HCT116 (cell line): ENCODE results near the gene KCNIP4. TPM values are rescaled to one million over a fixed set of nuclear protein-coding genes. Genes with fewer than 3 reads are reported as not detected.
"Not testable (repeated sequence)": the region's sequence is repeated elsewhere in the genome, so short reads cannot be mapped to it uniquely, and the experiment has no call there.

ENCODE experiments used
- ATAC-seq: fragments of 200-7000 bp; cut with Tn5 transposase; 2 replicates; pipeline ENCODE4 v1.9.1; 2020; ENCODE audit warnings: mild to moderate bottlenecking, moderate library complexity
- BruUV-seq: library from RNA; stranded (reverse); fragments of 400-500 nt; replicated peaks from 2 replicates; lab custom pipeline; 2021; lab: Mats Ljungman, UMichigan
- CTCF ChIA-PET: fragments of 300-600 bp; sonication (Branson Sonifier 250); formaldehyde crosslinking; loops from one replicate; lab custom pipeline; 2021; ENCODE audit warnings: antibody characterized with exemption; lab: Charles Lee
- POLR2A ChIA-PET: fragments of 300-600, 350-600 bp; sonication (Branson Sonifier 250); formaldehyde crosslinking; loops from one replicate; lab custom pipeline; 2021; ENCODE audit warnings: antibody characterized with exemption; lab: Charles Lee
- RAD21 ChIA-PET, 2 experiments: fragments of 300-600 bp; sonication (Branson Sonifier 250); formaldehyde crosslinking; loops; one replicate each; lab custom pipeline; 2023; ENCODE audit warnings: low total read pairs in 2 of 2; ENCODE audit not compliant: uncharacterized antibody in 2 of 2, unreplicated experiment in 2 of 2, low non-redundant PET in 1 of 2; lab: Charles Lee
- DNase-seq: peaks from one replicate; pipeline ENCODE4 v3.0.0-alpha.2; 2010; ENCODE audit warnings: low read depth, low spot score
- H2AFZ ChIP-seq: fragments of 200-600 bp; shearing (Covaris generic), sonication (generic); 2 replicates; pipeline ENCODE4 v1.6.1; 2017; ENCODE audit warnings: low read depth, mixed run types, mixed read lengths, antibody characterized with exemption, low read length; ENCODE audit not compliant: poor library complexity, severe bottlenecking
- H3K27ac ChIP-seq: 2 replicates; pipeline ENCODE4 v1.5.1; 2012; ENCODE audit warnings: low read depth, low read length
- H3K27me3 ChIP-seq: fragments of 200-600 bp; sonication (generic); 2 replicates; pipeline ENCODE4 v1.6.1; 2016; ENCODE audit warnings: mixed run types, low read length, mixed read lengths; ENCODE audit not compliant: insufficient read depth
- H3K36me3 ChIP-seq, 2 experiments: fragments of 200-500 bp in 1 of 2; fragments of 200-600 bp in 1 of 2; sonication (Bioruptor generic) in 1 of 2; sonication (generic) in 1 of 2; 2 replicates each; pipeline versions ENCODE4 v1.5.1 to v1.6.1; 2014 to 2016; ENCODE audit warnings: low read length in 2 of 2, inconsistent platforms in 1 of 2, mixed read lengths in 1 of 2, mixed run types in 1 of 2; ENCODE audit not compliant: insufficient read depth in 2 of 2, control insufficient read depth in 1 of 2
- H3K4me1 ChIP-seq, 2 experiments: fragments of 200-600 bp in 1 of 2; sonication (generic) in 1 of 2; 2 replicates each; pipeline versions ENCODE4 v1.5.1 to v1.6.1; 2012 to 2017; ENCODE audit warnings: low read length in 2 of 2, inconsistent platforms in 1 of 2, mild to moderate bottlenecking in 1 of 2, mixed read lengths in 1 of 2, mixed run types in 1 of 2, moderate library complexity in 1 of 2; ENCODE audit not compliant: insufficient read depth in 2 of 2, control insufficient read depth in 1 of 2
- H3K4me2 ChIP-seq: fragments of 200-600 bp; sonication (generic); 2 replicates; pipeline ENCODE4 v1.6.1; 2017; ENCODE audit warnings: mixed run types, low read length, mixed read lengths
- H3K4me3 ChIP-seq, 2 experiments: fragments of 200-600 bp in 1 of 2; sonication (generic) in 1 of 2; replicated peaks in 1 of 2; 2 replicates each; pipeline ENCODE4 v1.5.1; 2011 to 2016; ENCODE audit warnings: low read length in 2 of 2, control low read depth in 1 of 2, low read depth in 1 of 2, mild to moderate bottlenecking in 1 of 2, mixed read lengths in 1 of 2, mixed run types in 1 of 2
- H3K79me2 ChIP-seq: fragments of 200-600 bp; sonication (generic); 2 replicates; pipeline ENCODE4 v1.6.1; 2017; ENCODE audit warnings: mild to moderate bottlenecking, mixed run types, low read length, moderate library complexity, mixed read lengths; ENCODE audit not compliant: insufficient read depth
- H3K9ac ChIP-seq: fragments of 200-600 bp; sonication (generic); 2 replicates; pipeline ENCODE4 v1.6.1; 2016; ENCODE audit warnings: low read length, mixed read lengths
- H3K9me2 ChIP-seq: fragments of 200-600 bp; sonication (generic), shearing (Covaris generic); 2 replicates; pipeline ENCODE4 v1.6.1; 2017; ENCODE audit warnings: mixed run types, mild to moderate bottlenecking, moderate library complexity; ENCODE audit not compliant: insufficient read depth
- H3K9me3 ChIP-seq, 2 experiments: fragments of 200-500 bp in 1 of 2; fragments of 200-600 bp in 1 of 2; sonication (Bioruptor generic) in 1 of 2; sonication (generic) in 1 of 2; 2 replicates each; pipeline ENCODE4 v1.6.1; 2014 to 2017; ENCODE audit warnings: low read length in 2 of 2, mixed read lengths in 2 of 2, inconsistent platforms in 1 of 2, low read depth in 1 of 2, mild to moderate bottlenecking in 1 of 2, mixed run types in 1 of 2, moderate library complexity in 1 of 2; ENCODE audit not compliant: control insufficient read depth in 1 of 2, insufficient read depth in 1 of 2
- H4K20me1 ChIP-seq: fragments of 200-600 bp; sonication (generic), shearing (Covaris generic); 2 replicates; pipeline ENCODE4 v1.6.1; 2017; ENCODE audit warnings: mixed run types, mild to moderate bottlenecking, moderate library complexity; ENCODE audit not compliant: insufficient read depth
- CEBPB ChIP-seq: IDR thresholded peaks from 2 replicates; pipeline ENCODE4 v1.6.1; 2012; ENCODE audit warnings: low read depth
- EGR1 ChIP-seq: IDR thresholded peaks from 2 replicates; pipeline ENCODE4 v1.6.1; 2012; ENCODE audit warnings: low read depth
- FOSL1 ChIP-seq: IDR thresholded peaks from 2 replicates; pipeline ENCODE4 v1.6.1; 2012; ENCODE audit warnings: low read depth
- POLR2AphosphoS5 ChIP-seq: IDR thresholded peaks from 2 replicates; pipeline ENCODE4 v1.6.1; 2011; ENCODE audit warnings: mild to moderate bottlenecking, low read depth, low read length, moderate library complexity
- RAD21 ChIP-seq: IDR thresholded peaks from 2 replicates; pipeline ENCODE4 v1.6.1; 2012; ENCODE audit warnings: low read depth, mild to moderate bottlenecking
- SIN3A ChIP-seq: IDR thresholded peaks from 2 replicates; pipeline ENCODE4 v1.6.1; 2012; ENCODE audit warnings: low read depth
- SRF ChIP-seq: IDR thresholded peaks from 2 replicates; pipeline ENCODE4 v1.6.1; 2012; ENCODE audit warnings: low read depth
- TCF7L2 ChIP-seq: IDR thresholded peaks from 2 replicates; pipeline ENCODE4 v1.7.0; 2011; ENCODE audit warnings: borderline replicate concordance, inconsistent platforms; ENCODE audit not compliant: insufficient read depth, insufficient read length; ENCODE audit errors: extremely low read depth
- YY1 ChIP-seq: IDR thresholded peaks from 2 replicates; pipeline ENCODE4 v1.6.1; 2011; ENCODE audit warnings: low read length, low read depth, moderate library complexity, mild to moderate bottlenecking; ENCODE audit not compliant: insufficient replicate concordance; ENCODE audit errors: extremely low read depth
- ZFX ChIP-seq: fragments of 450-650 bp; IDR thresholded peaks from 2 replicates; pipeline ENCODE4 v1.6.1; 2017
- intact Hi-C: fragments of 100-400 bp; cut with micrococcal nuclease; formaldehyde crosslinking; loops from 2 replicates; pipeline ENCODE4 v1.10.0; 2022
- total RNA-seq: library from RNA; stranded (reverse); gene quantifications from one replicate; pipeline ENCODE4 v1.2.1, GENCODE V29; 2021; ENCODE audit not compliant: unreplicated experiment
- TF ChIP-seq, protein P1 (sequence below): IDR thresholded peaks from 2 replicates; pipeline ENCODE4 v1.6.1; 2012
- TF ChIP-seq, protein P2 (sequence below), 3 experiments: fragments of 200-600 bp in 1 of 3; sonication (generic) in 1 of 3; IDR thresholded peaks in 2 of 3; conservative IDR thresholded peaks in 1 of 3; 2 replicates each; pipeline ENCODE4 v1.5.1; 2012 to 2017; ENCODE audit warnings: low read depth in 2 of 3, low read length in 2 of 3, antibody characterized with exemption in 1 of 3, borderline replicate concordance in 1 of 3, control low read depth in 1 of 3, mild to moderate bottlenecking in 1 of 3, mixed read lengths in 1 of 3, mixed run types in 1 of 3, moderate library complexity in 1 of 3; ENCODE audit not compliant: insufficient read depth in 1 of 3
- TF ChIP-seq, protein P3 (sequence below): IDR thresholded peaks from 2 replicates; pipeline ENCODE4 v1.6.1; 2012

Gene KCNIP4
- total RNA-seq, 1 experiment from 2014 or later: not detected

DNA sequence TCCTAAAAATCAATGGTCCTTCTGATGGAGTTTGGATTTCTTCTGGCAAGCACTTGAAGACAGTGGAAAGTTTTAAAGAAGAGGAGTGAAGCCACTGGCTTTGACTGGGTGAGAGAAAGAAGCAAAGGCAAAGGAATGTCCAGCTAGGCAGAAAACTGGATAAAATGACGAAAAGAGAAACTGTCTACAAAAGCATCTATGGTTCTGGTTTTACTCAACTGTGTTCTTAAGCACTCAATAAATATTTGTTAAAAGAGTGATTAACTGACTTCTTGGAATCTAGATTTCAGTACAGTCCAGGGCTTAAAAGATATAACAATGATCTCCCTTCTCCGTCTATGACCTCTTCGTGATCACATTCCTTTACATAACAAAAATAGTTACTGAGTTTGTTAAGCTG is 1195.9 kb downstream of the KCNIP4 start:
- Histone ChIP-seq H3K36me3 (no peaks in the 10 kb centered on the region), H3K9ac (no peak overlapping the region), H3K4me3 (no peak overlapping the region), H3K27me3 (no peaks in the 10 kb centered on the region), H3K4me1 (no peaks in the 10 kb centered on the region), H3K9me2 (no peaks in the 10 kb centered on the region), H3K79me2 (no peaks in the 10 kb centered on the region), H3K27ac (no peak overlapping the region), H3K4me2 (no peak overlapping the region), H3K9me3 (no peaks in the 10 kb centered on the region), H2AFZ (no peak overlapping the region), H4K20me1 (no peaks in the 10 kb centered on the region)
- ChIA-PET CTCF (no interaction called here), RAD21 (no interaction called here), POLR2A (no interaction called here)
- ATAC-seq (no peak), DNase-seq (no peak)
- no peak for TF ChIP-seq SIN3A
- TF ChIP-seq FOSL1: no peak
- BruUV-seq: no TSS peak
- intact Hi-C loops: no loop called here

DNA sequence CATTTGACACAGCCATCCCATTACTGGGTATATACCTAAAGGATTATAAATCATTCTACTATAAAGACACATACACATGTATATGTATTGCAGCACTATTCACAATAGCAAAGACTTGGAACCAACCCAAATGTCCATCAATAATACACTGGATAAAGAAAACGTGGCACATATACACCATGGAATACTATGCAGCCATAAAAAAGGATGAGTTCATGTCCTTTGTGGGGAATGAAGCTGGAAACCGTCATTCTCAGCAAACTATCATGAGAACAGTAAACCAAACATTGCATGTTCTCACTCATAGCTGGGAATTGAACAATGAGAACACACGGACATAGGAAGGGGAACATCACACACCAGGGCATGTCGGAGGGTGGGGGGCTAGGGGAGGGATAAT is 1202.6 kb downstream of the KCNIP4 start:
- H3K4me1 ChIP-seq, H3K4me2 ChIP-seq, BruUV-seq, POLR2A ChIA-PET, H3K4me3 ChIP-seq, CTCF ChIA-PET, H3K27me3 ChIP-seq, H4K20me1 ChIP-seq, H2AFZ ChIP-seq, H3K9me2 ChIP-seq, H3K79me2 ChIP-seq, H3K27ac ChIP-seq, intact Hi-C loops, H3K9me3 ChIP-seq, H3K36me3 ChIP-seq, ATAC-seq, H3K9ac ChIP-seq, RAD21 ChIA-PET, DNase-seq: not testable (repeated sequence)

GRCh38 chr4:20735931-20736330 is 1212.6 kb downstream of the KCNIP4 start:
- peaks cover 0 to 15% of the 10 kb centered on the region in 2 experiments; a peak in 1 of 4 replicates for H3K9me3 ChIP-seq
- no peak overlapping the region for H3K4me2 ChIP-seq
- H3K36me3 ChIP-seq: peaks cover under 1 to 11% of the 10 kb centered on the region in 2 experiments; a peak in 2 of 4 replicates
- ATAC-seq (no peak), DNase-seq (no peak)
- H2AFZ ChIP-seq: no peak overlapping the region
- no peaks in the 10 kb centered on the region for H3K4me1 ChIP-seq
- no peaks in the 10 kb centered on the region for H3K79me2 ChIP-seq
- no peaks in the 10 kb centered on the region for H3K27me3 ChIP-seq
- ChIA-PET RAD21 (no interaction called here), POLR2A (no interaction called here), CTCF (no interaction called here)
- no peaks in the 10 kb centered on the region for H4K20me1 ChIP-seq
- no peak overlapping the region for H3K9ac ChIP-seq
- no peak overlapping the region for H3K27ac ChIP-seq
- no TSS peak for BruUV-seq
- no peak overlapping the region for H3K4me3 ChIP-seq
- no peaks in the 10 kb centered on the region for H3K9me2 ChIP-seq
- intact Hi-C loops: no loop called here
- TF ChIP-seq, protein P1, sequence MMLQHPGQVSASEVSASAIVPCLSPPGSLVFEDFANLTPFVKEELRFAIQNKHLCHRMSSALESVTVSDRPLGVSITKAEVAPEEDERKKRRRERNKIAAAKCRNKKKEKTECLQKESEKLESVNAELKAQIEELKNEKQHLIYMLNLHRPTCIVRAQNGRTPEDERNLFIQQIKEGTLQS: no peak
- TF ChIP-seq ZFX (no peak), RAD21 (no peak), EGR1 (no peak), CEBPB (no peak), SRF (no peak), POLR2AphosphoS5 (no peak), SIN3A (no peak), YY1 (no peak), TCF7L2 (no peak)
- TF ChIP-seq, protein P2, sequence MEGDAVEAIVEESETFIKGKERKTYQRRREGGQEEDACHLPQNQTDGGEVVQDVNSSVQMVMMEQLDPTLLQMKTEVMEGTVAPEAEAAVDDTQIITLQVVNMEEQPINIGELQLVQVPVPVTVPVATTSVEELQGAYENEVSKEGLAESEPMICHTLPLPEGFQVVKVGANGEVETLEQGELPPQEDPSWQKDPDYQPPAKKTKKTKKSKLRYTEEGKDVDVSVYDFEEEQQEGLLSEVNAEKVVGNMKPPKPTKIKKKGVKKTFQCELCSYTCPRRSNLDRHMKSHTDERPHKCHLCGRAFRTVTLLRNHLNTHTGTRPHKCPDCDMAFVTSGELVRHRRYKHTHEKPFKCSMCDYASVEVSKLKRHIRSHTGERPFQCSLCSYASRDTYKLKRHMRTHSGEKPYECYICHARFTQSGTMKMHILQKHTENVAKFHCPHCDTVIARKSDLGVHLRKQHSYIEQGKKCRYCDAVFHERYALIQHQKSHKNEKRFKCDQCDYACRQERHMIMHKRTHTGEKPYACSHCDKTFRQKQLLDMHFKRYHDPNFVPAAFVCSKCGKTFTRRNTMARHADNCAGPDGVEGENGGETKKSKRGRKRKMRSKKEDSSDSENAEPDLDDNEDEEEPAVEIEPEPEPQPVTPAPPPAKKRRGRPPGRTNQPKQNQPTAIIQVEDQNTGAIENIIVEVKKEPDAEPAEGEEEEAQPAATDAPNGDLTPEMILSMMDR (IDR thresholded peaks at IDR 0.05 in 2 of 3, conservative IDR thresholded peaks at IDR 0.05 in 1 of 3; ENCODE audit: borderline replicate concordance in 1 of 3, insufficient read depth in 1 of 3, low read depth in 2 of 3, low read length in 2 of 3): no peak
- TF ChIP-seq, protein P3, sequence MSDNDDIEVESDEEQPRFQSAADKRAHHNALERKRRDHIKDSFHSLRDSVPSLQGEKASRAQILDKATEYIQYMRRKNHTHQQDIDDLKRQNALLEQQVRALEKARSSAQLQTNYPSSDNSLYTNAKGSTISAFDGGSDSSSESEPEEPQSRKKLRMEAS: no peak
